ENCODE results near the gene VASP. TPM values are rescaled to one million over a fixed set of nuclear protein-coding genes. Genes with fewer than 3 reads are reported as not detected.

The VASP gene
- total and polyA plus RNA-seq, 2 donors (not counting 3 experiments of a cell fraction or from before 2014, with no cell fraction given): 94.3 to 154 TPM

- FAIRE-seq (no peak), DNase-seq (ENCODE audit: low read depth, low spot score) (no peak)
- intact Hi-C loops (cut with micrococcal nuclease): no loop called here
- no peaks in the 10 kb centered on the region for H3K79me2 ChIP-seq (ENCODE audit: control insufficient read depth, insufficient read depth, low read length)
- POLR2A ChIA-PET: no interaction called here
- no peak overlapping the region for H3K4me2 ChIP-seq (ENCODE audit: insufficient read depth, low read length)
- H3K9me1 ChIP-seq (replicated peaks; ENCODE audit: control insufficient read depth, extremely low read depth, insufficient read depth, low read length): no peaks in the 10 kb centered on the region
- no peak overlapping the region for H3K4me3 ChIP-seq (replicated peaks in 1 of 3; ENCODE audit: insufficient read depth in 1 of 3, low read depth in 1 of 3, low read length in 3 of 3)
- H3K9ac ChIP-seq (replicated peaks; ENCODE audit: extremely low read depth, insufficient read depth, low read length): no peak overlapping the region
- no TSS peak for BruUV-seq (replicated peaks)
- no peaks in the 10 kb centered on the region for H3K27me3 ChIP-seq (ENCODE audit: control insufficient read depth in 2 of 2, insufficient read depth in 2 of 2, low read length in 2 of 2)
- no peak overlapping the region for H3K27ac ChIP-seq (ENCODE audit: insufficient read depth, low read depth, low read length)
- H4K20me1 ChIP-seq (replicated peaks; ENCODE audit: control insufficient read depth, extremely low read depth, insufficient read depth, low read length): no peaks in the 10 kb centered on the region
- H3K9me3 ChIP-seq (replicated peaks; ENCODE audit: control insufficient read depth, insufficient read depth, low read length): no peaks in the 10 kb centered on the region
- peaks cover 6% of the 10 kb centered on the region for H3K4me1 ChIP-seq (ENCODE audit: control insufficient read depth, extremely low read depth, insufficient read depth, low read length)
- dilution Hi-C loops (cut with MboI; ENCODE audit: extremely low pct_ligation_motif_present, low sequenced_read_pairs): no loop called here
- TF ChIP-seq POLR2A (IDR thresholded peaks at IDR 0.05; ENCODE audit: low read depth, low read length) (no peak), MAX (IDR thresholded peaks at IDR 0.05; ENCODE audit: insufficient read depth, insufficient read length) (no peak), GATA2 (IDR thresholded peaks at IDR 0.05; ENCODE audit: insufficient read depth, insufficient read length, low read depth, low read length) (no peak), CTCF (IDR thresholded peaks at IDR 0.05; ENCODE audit: extremely low read depth in 1 of 2, insufficient read depth in 1 of 2, low read depth in 1 of 2, low read length in 2 of 2) (no peak), EZH2 (IDR thresholded peaks at IDR 0.05; ENCODE audit: borderline replicate concordance, low read depth, low read length, severe bottlenecking) (no peak), FOS (IDR thresholded peaks at IDR 0.05; ENCODE audit: borderline replicate concordance, insufficient read depth, low read length) (no peak), POLR2AphosphoS5 (IDR thresholded peaks at IDR 0.05; ENCODE audit: insufficient read depth, low read depth, low read length) (no peak), MYC (IDR thresholded peaks at IDR 0.05; ENCODE audit: low read depth, low read length) (no peak), JUN (IDR thresholded peaks at IDR 0.05; ENCODE audit: borderline replicate concordance, insufficient read depth, insufficient read length, low read depth) (no peak)
- no peak overlapping the region for H2AFZ ChIP-seq (ENCODE audit: low read depth, low read length)
- no peaks in the 10 kb centered on the region for H3K36me3 ChIP-seq (ENCODE audit: control insufficient read depth in 2 of 2, extremely low read depth in 1 of 2, insufficient read depth in 2 of 2, low read length in 2 of 2)
- CTCF ChIA-PET: interaction anchor here (1.4 to 9.3 kb wide), 2 partner anchors 13 to 35 kb away, joined by 3 to 891 read pairs; no protein-coding TSS in a partner anchor
Measured at GRCh38 chr19:45474606-45475521, 32.4 kb upstream of the VASP start.
